ENCODE results near the gene RPN2. TPM values are rescaled to one million over a fixed set of nuclear protein-coding genes. Genes with fewer than 3 reads are reported as not detected.

RPN2 gene
- polyA plus RNA-seq, 6 donors from 2014 or later: 190 to 343 (median 199) TPM

DNA sequence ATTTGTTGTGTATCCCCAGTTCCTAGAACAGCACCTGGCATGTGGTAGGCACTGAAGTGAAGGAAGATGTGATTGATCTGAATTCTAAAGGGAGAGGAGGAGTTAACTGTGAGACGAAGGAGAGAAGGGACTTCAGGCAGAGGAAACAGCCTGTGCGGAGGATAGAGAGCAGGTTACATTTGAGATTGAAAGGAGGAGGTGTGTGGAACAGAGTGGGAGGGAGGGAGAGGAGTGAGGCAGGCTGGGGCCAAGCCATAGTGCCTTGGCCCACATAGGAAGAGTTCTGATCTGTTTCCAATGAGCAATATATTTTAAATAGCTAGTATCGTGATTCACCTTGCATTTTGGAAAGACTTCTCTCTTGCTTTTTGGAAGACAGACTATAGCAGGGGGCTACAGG lies 14.1 kb downstream of the RPN2 start:
- no peak for ATAC-seq (ENCODE audit: low read depth in 2 of 2)
- Mint-ChIP-seq H3K9me3 (no peaks in the 10 kb centered on the region), H3K4me1 (peaks cover 62 to 89% (median 69%) of the 10 kb centered on the region in 3 donors), H3K4me3 (no peak overlapping the region), H3K36me3 (peaks cover 0 to 10% of the 10 kb centered on the region in 2 donors), H3K27me3 (no peaks in the 10 kb centered on the region), H3K27ac (peak overlapping the region in 2 of 6 donors; percentile 19 to 64)
- DNase-seq: no peak

DNA sequence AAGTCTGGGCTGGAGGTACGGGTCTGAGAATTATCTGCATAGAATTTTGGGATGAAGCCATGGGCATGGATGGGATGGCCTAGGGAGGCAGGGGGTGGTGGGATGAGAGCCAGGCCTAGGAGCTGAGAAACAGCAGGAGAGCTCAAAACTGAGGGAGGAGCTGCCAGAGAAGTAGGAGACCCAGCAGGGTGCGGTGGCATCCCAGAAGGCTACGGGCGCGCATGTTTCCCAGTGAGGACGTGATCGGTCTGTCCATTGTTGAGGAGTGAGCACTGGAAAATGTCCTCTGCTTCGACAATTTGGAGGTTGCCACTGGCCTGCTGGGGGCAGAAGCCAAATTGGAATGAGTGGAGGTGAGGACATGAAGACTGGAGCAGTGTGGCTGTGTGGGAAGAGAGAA lies 14.7 kb downstream of the RPN2 start:
- H3K4me1 Mint-ChIP-seq: peaks cover 62 to 83% (median 68%) of the 10 kb centered on the region in 3 donors
- DNase-seq (no peak), ATAC-seq (ENCODE audit: low read depth in 2 of 2) (no peak)
- no peak overlapping the region for H3K4me3 Mint-ChIP-seq
- no peaks in the 10 kb centered on the region for H3K27me3 Mint-ChIP-seq
- H3K9me3 Mint-ChIP-seq: no peaks in the 10 kb centered on the region
- peak overlapping the region in 3 of 6 donors; percentile 46 to 64 (median 51) for H3K27ac Mint-ChIP-seq
- H3K36me3 Mint-ChIP-seq: peaks cover 0 to 10% of the 10 kb centered on the region in 2 donors

DNA sequence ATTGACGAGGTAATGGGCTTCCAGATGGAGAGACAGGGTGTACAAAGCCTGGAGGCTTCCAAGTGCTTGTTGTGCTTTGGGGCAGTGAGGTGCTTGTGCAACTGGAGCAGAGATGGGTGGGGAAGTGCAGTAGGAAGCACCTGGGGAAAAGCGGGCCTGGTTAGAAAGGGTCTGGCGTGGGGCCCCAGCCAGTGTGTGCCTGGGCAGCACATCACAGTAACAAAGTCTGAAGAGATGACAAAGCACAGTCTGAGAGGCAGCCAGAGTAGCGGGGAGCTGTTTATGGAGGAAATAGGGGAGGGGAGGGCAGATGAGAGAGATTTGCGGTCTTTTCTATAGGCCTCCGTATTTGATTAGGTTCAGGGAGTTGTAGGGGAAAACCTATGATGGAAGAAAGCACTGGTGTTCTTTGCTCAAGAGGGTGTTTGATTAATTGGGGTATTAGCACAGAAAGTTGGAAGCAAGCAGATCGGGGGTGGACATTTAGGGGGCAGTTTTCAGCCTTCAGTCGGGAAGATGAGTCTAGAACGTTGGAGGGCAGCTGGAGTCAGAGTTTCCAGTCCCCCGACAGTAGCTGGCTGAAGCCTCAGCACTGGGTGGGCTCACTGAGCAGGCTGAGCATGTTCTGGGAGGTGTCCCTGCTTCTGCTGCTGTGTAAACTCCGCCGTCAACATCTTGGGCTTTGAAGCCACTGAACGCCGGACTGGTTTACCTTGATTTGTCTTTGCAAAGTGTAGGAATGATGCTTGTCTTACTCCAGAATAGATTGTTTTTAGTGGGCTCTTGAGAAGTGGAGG lies 15.7 kb downstream of the RPN2 start:
- Mint-ChIP-seq H3K9me3 (no peaks in the 10 kb centered on the region), H3K36me3 (peaks cover 7 to 10% of the 10 kb centered on the region in 2 donors), H3K4me1 (peaks cover 56 to 73% (median 58%) of the 10 kb centered on the region in 3 donors), H3K4me3 (peak overlapping the region in 1 of 8 donors; percentile 72), H3K27ac (peak overlapping the region in 3 of 6 donors; percentile 42 to 73 (median 46)), H3K27me3 (no peaks in the 10 kb centered on the region)
- ATAC-seq (ENCODE audit: low read depth in 2 of 2): no peak
- DNase-seq: no peak

DNA sequence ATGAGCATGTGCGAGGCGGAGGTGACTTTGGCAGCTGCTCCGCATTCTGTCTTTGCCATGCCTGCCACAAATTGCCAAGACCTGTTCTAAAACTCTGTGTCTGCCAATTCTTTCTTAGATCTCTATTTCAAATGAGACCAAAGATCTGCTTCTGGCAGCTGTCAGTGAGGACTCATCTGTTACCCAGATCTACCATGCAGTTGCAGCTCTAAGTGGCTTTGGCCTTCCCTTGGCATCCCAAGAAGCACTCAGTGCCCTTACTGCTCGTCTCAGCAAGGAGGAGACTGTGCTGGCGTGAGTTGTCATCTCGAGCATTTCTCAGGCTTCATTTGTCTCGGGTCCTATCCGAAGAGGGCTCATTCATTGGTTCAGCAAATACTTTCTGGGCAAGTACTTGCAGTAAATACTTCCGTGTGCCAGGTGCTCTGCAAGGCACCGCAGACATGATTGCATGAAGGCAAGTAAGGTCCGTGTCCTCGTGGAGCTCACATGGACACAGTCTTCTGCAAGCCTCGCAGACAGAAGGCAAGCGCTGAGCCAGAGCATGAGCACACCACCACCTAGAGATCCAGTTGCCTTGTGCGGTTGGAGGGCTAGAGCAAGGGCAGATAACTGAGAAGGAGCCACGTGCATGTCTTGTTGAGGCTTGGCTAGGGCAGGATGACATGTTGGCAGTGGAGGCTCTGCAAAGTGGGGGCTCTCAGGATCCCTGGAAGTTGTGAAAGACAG lies 20.0 kb downstream of the RPN2 start:
- DNase-seq (no peak), ATAC-seq (ENCODE audit: low read depth in 2 of 2) (no peak)
- H3K36me3 Mint-ChIP-seq: peaks cover 4 to 10% of the 10 kb centered on the region in 2 donors
- H3K4me3 Mint-ChIP-seq: no peak overlapping the region
- H3K9me3 Mint-ChIP-seq: no peaks in the 10 kb centered on the region
- peaks cover 24 to 32% (median 28%) of the 10 kb centered on the region in 3 donors for H3K4me1 Mint-ChIP-seq
- H3K27me3 Mint-ChIP-seq: no peaks in the 10 kb centered on the region
- no peak overlapping the region for H3K27ac Mint-ChIP-seq

DNA sequence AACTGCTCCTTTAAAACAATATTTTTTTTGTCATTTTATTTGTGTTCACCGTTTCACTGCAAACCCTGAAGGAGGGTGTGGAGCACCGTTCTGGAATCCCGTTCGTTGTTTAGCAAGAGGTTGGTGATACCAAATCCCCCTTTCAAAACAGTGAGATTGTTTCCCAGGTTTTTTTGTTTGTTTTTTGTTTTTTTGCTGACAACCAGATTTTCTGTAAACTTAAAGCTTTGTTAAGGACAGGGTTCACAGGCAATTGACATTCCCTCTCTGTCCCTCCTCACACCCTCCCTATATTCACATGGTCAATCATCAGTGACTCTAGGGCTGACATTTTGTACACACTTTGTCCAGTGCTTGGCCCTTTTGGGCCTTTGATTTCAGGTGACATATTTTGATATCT lies 21.2 kb downstream of the RPN2 start:
- H3K9me3 Mint-ChIP-seq: no peaks in the 10 kb centered on the region
- no peak overlapping the region for H3K27ac Mint-ChIP-seq
- ATAC-seq (ENCODE audit: low read depth in 2 of 2) (no peak), DNase-seq (no peak)
- no peaks in the 10 kb centered on the region for H3K27me3 Mint-ChIP-seq
- H3K4me1 Mint-ChIP-seq: peaks cover 13 to 19% (median 15%) of the 10 kb centered on the region in 3 donors
- H3K4me3 Mint-ChIP-seq: no peak overlapping the region
- H3K36me3 Mint-ChIP-seq: peaks cover 14 to 17% of the 10 kb centered on the region in 2 donors

DNA sequence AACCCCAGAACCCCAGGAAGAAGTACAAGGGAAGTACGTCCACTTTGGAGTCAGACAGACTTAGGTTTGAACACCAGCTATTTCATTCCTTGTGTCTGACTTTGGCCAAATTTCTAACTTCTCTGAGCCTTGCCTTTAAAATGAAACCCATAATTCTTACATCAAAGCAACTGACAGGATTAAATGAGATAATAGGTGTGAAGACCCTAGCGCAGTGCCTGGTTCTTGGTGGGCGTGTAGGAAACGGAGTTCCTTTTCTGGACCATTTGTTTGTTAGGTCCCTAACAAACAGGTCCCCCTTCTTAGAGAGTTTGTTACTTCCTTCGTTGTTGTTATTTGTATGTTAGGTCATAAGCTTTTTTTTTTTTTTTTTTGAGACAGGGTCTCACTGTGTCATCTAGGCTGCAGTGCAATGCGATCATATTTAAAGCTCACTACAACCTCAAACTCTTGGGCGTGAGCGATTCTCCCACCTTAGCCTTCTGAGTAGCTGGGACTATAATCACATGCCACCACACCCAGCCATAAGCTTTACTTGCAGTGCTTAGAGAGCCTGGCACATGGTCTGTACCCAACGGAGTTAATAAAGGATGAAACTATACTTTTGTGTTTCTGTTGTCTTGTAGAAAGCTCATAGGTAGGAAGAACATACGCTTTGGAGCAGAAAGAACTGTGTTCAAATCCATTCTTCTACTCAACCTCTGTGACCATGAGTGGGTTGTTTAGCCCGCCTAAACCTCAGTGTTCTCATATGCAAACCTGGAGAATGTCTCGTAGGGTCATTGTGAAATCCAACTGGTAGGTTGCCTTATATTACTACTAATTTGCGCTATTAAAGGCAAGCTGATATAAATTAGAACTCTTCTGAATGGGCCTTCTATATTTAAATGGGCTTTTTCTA lies 22.0 kb downstream of the RPN2 start:
- H3K36me3 Mint-ChIP-seq: peaks cover 14 to 19% of the 10 kb centered on the region in 2 donors
- no peaks in the 10 kb centered on the region for H3K9me3 Mint-ChIP-seq
- H3K27ac Mint-ChIP-seq: peak overlapping the region in 5 of 6 donors; percentile 8 to 66 (median 39)
- H3K4me3 Mint-ChIP-seq: peak overlapping the region in 1 of 8 donors; percentile 42
- H3K4me1 Mint-ChIP-seq: peaks cover 11 to 13% (median 12%) of the 10 kb centered on the region in 3 donors
- ATAC-seq (ENCODE audit: low read depth in 2 of 2): no peak
- no peaks in the 10 kb centered on the region for H3K27me3 Mint-ChIP-seq
- DNase-seq: no peak

DNA sequence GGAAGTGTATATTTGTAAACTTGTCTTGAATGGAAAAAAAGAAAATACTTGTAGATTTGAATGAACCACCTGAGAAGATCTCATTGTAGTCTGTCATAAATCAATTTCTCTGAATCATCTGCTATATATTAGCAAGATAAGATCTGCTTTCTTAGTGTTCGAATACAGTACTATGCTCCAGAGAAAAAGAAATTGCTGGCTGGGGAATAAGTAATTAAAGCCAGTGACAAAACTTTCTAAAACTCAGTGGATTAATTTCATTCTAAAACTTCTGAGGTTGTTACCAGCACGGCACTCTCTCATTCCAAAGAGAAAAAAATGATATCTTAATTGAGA lies 22.7 kb downstream of the RPN2 start:
- Mint-ChIP-seq H3K27ac (no peak overlapping the region), H3K9me3 (no peaks in the 10 kb centered on the region), H3K36me3 (peaks cover 14 to 19% of the 10 kb centered on the region in 2 donors), H3K27me3 (no peaks in the 10 kb centered on the region), H3K4me1 (peaks cover 6 to 7% (median 6%) of the 10 kb centered on the region in 3 donors), H3K4me3 (no peak overlapping the region)
- no peak for ATAC-seq (ENCODE audit: low read depth in 2 of 2)
- DNase-seq: no peak

DNA sequence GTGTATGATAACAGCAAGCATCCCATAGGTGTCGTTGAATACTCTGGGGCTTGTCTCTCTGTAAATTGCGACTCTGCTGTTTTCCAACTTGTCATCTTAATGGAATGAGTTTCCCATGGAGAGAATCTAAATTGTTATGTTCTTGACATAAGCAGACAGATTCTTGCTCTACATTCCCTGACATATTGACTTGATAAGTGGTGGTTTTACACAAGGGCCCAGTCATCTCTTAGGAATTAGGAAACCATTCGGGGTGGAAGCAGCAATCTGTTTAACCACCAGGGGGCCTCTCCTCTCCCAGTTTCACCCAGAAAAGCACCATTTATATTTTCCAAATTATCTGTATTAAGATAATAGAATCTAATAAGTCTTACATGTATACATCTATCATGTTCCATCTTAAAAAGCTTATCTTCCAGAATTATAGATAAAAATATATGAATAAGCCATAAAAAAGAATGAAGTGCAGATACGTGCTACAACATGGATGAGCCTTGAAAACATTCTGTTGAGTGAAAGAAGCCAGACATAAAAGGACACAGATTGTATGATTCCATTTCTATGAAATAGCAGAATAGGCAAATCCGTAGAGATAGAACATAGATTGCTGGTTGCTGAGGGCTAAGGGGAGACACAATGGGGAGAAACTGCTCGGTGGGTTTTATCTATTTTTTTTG lies 23.3 kb downstream of the RPN2 start:
- Mint-ChIP-seq H3K36me3 (peaks cover 14 to 19% of the 10 kb centered on the region in 2 donors), H3K27me3 (no peaks in the 10 kb centered on the region), H3K4me3 (no peak overlapping the region), H3K4me1 (peaks cover 0 to under 1% (median 0%) of the 10 kb centered on the region in 3 donors), H3K9me3 (no peaks in the 10 kb centered on the region), H3K27ac (no peak overlapping the region)
- no peak for ATAC-seq (ENCODE audit: low read depth in 2 of 2)
- DNase-seq: peak; percentile 25

DNA sequence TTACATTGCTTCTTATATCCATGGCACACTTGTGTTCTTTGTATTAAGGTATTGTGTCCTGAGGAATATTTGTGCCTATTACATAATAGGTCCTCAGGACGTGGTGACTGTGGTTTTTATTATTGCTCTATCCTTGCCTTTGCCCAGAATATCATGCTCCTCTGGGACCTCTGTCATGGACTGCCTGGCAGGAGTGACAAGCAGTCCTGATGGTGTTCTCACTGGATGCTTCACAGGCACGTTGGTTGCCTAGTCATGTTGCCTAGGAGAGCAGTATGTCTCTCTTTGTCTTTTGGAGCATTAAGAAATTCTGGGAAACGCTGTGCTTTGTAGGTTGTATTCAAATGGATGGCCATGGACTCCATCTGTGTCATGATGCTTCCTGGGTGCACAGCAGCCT lies 24.9 kb downstream of the RPN2 start:
- no peak overlapping the region for H3K27ac Mint-ChIP-seq
- H3K4me3 Mint-ChIP-seq: no peak overlapping the region
- DNase-seq (no peak), ATAC-seq (ENCODE audit: low read depth in 2 of 2) (no peak)
- peaks cover 19 to 21% of the 10 kb centered on the region in 2 donors for H3K36me3 Mint-ChIP-seq
- no peaks in the 10 kb centered on the region for H3K4me1 Mint-ChIP-seq
- no peaks in the 10 kb centered on the region for H3K9me3 Mint-ChIP-seq
- no peaks in the 10 kb centered on the region for H3K27me3 Mint-ChIP-seq

DNA sequence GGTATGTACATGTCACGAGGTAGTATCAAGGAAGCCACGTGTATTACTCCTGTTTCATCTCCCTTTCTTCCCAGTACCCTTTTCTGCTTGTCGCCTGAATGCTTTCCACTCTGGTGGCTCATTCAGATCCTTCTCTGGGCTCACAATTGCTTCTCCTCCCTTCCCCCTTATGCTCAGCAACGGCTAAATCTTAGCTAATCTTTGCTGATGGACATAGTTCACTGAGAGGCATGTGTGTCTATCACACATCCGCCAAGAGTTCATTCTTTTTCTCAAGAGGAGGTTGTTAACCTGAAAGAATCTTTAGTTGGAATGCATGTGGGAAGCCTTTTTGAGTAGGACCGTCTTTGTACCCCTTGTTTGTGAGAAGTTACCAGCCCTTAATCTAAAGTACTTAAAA lies 26.0 kb downstream of the RPN2 start:
- Mint-ChIP-seq H3K27me3 (no peaks in the 10 kb centered on the region), H3K36me3 (peaks cover 15 to 19% of the 10 kb centered on the region in 2 donors), H3K9me3 (no peaks in the 10 kb centered on the region), H3K4me3 (no peak overlapping the region), H3K27ac (peak overlapping the region in 2 of 6 donors; percentile 24 to 38), H3K4me1 (no peaks in the 10 kb centered on the region)
- DNase-seq (no peak), ATAC-seq (ENCODE audit: low read depth in 2 of 2) (no peak)

DNA sequence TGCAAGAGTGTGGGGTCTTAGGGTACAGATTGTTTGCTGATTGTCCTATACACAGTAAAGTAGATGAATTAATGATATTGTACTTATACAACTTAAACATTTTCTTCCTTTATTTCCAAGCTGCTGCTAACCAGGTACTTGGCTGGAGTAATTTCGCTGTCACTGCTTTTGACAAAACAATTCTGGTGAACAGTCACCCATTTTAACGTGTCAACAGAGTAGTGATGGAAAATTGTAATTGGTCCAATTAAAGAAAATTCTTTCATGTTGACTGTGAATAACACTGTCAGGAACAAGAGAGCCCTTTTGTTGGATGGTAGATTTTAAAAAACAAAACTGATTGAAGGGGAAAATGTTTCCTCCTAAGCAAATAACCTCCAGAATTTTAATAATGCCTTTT lies 26.7 kb downstream of the RPN2 start:
- peaks cover 15 to 19% of the 10 kb centered on the region in 2 donors for H3K36me3 Mint-ChIP-seq
- no peaks in the 10 kb centered on the region for H3K27me3 Mint-ChIP-seq
- ATAC-seq (ENCODE audit: low read depth in 2 of 2) (no peak), DNase-seq (no peak)
- H3K27ac Mint-ChIP-seq: no peak overlapping the region
- no peaks in the 10 kb centered on the region for H3K4me1 Mint-ChIP-seq
- H3K9me3 Mint-ChIP-seq: no peaks in the 10 kb centered on the region
- no peak overlapping the region for H3K4me3 Mint-ChIP-seq

DNA sequence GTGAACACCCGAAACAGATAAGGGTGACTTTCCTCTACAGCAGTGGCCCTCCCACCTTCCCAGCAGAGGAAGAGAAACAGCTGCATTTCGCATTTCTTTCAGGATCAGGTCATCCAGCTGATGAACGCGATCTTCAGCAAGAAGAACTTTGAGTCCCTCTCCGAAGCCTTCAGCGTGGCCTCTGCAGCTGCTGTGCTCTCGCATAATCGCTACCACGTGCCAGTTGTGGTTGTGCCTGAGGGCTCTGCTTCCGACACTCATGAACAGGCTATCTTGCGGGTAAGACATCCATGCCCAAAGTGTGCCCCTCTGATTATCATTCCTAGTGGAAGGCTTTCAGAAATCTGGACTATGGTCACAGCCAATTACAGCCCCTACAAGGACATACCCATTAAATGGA lies 28.0 kb downstream of the RPN2 start:
- no peak overlapping the region for H3K4me3 Mint-ChIP-seq
- H3K36me3 Mint-ChIP-seq: peaks cover 15 to 19% of the 10 kb centered on the region in 2 donors
- DNase-seq (no peak), ATAC-seq (ENCODE audit: low read depth in 2 of 2) (no peak)
- no peak overlapping the region for H3K27ac Mint-ChIP-seq
- no peaks in the 10 kb centered on the region for H3K9me3 Mint-ChIP-seq
- H3K27me3 Mint-ChIP-seq: no peaks in the 10 kb centered on the region
- no peaks in the 10 kb centered on the region for H3K4me1 Mint-ChIP-seq

DNA sequence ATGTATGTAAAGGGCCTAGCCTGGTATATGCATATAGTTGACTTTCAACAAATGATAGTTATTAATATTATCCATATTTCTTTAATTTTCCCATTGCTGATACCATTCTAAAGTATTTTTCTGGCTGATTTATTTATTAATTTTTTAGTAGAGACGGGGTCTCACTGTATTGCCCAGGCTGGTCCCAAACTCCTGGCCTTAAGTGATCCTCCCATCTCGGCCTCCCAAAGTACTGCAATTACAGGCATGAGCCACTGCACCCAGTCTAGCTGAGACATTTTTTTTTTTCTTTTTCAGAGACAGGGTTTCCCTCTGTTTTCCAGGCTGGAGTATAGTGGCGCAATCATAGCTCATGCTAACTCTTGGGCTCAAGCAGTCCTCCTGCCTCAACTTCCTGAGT lies 30.1 kb downstream of the RPN2 start:
- ATAC-seq (ENCODE audit: low read depth in 2 of 2) (no peak), DNase-seq (no peak)
- H3K4me1 Mint-ChIP-seq: no peaks in the 10 kb centered on the region
- H3K27ac Mint-ChIP-seq: no peak overlapping the region
- no peaks in the 10 kb centered on the region for H3K9me3 Mint-ChIP-seq
- no peaks in the 10 kb centered on the region for H3K27me3 Mint-ChIP-seq
- peaks cover 11 to 14% of the 10 kb centered on the region in 2 donors for H3K36me3 Mint-ChIP-seq
- no peak overlapping the region for H3K4me3 Mint-ChIP-seq
